ENCODE results near the gene THOC5.

DNA sequence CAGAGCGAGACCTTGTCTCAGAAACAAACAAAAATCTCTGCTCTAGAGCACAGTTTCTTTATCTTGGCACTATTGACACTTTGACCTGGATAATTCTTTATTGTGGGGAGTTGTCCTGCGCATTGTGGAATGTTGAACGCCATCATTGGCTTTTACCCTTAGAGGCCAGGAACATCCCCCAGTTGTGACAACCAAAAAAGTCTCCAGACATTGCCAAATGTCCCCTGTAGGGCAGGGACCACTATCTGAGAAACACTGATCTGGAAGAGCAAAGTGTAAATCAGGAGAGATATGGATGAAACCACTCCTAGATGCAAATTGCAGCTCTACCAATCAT lies 45.1 kb upstream of the THOC5 start:
- TF ChIP-seq POLR2A (IDR thresholded peaks at IDR 0.05; ENCODE audit: low read depth) (no peak), POLR2AphosphoS5 (IDR thresholded peaks at IDR 0.05) (no peak)
- TF ChIP-seq, protein P1, sequence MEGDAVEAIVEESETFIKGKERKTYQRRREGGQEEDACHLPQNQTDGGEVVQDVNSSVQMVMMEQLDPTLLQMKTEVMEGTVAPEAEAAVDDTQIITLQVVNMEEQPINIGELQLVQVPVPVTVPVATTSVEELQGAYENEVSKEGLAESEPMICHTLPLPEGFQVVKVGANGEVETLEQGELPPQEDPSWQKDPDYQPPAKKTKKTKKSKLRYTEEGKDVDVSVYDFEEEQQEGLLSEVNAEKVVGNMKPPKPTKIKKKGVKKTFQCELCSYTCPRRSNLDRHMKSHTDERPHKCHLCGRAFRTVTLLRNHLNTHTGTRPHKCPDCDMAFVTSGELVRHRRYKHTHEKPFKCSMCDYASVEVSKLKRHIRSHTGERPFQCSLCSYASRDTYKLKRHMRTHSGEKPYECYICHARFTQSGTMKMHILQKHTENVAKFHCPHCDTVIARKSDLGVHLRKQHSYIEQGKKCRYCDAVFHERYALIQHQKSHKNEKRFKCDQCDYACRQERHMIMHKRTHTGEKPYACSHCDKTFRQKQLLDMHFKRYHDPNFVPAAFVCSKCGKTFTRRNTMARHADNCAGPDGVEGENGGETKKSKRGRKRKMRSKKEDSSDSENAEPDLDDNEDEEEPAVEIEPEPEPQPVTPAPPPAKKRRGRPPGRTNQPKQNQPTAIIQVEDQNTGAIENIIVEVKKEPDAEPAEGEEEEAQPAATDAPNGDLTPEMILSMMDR (IDR thresholded peaks at IDR 0.05): no peak

Measured in esophagus muscularis mucosa (tissue), 3 donors.